Amygdala (tissue), 56 donors: ENCODE measurements around the gene KCNK16.

Source experiments
- DNase-seq, 56 donors: peaks; one replicate each; lab custom pipeline; 2025; lab: John Stamatoyannopoulos, UW

The KCNK16 gene

DNA sequence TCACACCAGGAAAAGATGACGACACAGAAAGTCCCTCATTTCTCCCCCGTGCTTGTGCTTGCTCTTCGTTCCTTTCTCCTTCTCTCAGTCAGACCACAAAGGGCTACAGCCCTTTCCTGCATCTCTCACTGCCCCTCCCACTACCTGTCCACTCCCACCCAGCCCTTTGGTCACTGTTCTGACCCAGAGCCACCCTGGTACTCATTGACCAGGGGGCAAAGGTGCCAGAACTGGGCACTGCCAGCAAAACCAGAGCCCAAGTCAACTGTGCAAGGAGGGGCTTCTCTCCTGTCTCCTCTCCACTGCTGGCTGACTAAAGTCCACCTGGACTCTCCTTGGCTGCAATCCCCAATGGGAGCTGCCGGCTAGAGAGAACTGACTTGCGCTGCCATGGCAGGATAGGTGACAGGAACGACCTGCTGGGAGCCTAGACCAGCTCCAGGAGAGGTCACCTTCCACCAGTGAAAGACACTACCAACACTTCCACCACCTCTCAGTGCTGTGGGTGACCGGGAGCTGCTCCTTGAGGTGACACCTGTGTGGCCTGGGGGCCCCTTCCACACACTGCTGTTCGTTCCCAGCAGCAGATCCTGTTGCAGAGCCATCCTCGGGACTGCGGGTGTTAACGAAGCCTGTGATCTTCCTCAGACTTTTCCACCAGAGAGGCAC lies 41.1 kb downstream of the KCNK16 start:
- DNase-seq = no peak

DNA sequence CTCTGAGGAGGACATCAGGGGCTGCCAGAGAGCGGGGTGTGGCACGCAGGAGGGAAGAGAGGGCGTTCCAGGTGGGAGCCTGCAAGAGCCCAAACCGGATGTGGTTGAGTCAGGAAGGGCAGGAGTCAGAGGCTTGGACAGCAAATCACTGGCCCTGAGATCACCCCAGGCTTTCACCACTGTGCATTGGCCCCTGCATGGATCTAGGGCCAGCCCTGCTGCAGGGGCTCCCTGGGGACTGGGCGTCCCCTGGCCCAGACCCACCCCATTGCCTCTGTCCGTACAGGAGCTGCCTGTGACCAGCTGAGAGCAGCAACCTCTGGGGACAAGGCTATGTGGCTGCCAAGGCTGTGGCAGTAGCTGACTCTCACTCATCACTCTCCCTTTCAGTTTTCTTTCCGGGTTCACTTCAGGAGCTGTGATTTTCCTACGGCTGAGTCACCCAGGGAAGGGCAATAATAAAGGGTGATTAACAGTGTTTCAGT lies 42.2 kb downstream of the KCNK16 start:
- no peak for DNase-seq

DNA sequence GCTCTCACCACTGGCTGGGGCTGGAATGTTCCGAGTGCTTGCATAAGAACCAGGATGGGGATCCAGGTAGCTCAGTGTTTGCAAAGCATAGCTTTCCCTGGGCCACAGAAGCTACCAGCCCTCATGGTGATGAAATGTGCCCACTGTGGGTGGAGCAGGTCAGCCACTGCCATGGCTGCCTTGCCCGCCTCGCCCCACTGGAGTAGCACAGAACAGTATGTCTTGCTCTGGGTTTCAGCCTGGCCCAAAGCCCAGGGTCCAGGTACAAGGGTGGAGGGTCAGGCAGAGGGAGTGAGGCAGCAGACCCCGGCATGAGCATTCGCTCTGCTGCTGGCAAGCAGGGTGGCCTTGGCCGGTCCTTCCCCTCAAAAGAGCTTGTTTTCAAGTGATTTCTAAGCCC lies 43.0 kb downstream of the KCNK16 start:
- no peak for DNase-seq

DNA sequence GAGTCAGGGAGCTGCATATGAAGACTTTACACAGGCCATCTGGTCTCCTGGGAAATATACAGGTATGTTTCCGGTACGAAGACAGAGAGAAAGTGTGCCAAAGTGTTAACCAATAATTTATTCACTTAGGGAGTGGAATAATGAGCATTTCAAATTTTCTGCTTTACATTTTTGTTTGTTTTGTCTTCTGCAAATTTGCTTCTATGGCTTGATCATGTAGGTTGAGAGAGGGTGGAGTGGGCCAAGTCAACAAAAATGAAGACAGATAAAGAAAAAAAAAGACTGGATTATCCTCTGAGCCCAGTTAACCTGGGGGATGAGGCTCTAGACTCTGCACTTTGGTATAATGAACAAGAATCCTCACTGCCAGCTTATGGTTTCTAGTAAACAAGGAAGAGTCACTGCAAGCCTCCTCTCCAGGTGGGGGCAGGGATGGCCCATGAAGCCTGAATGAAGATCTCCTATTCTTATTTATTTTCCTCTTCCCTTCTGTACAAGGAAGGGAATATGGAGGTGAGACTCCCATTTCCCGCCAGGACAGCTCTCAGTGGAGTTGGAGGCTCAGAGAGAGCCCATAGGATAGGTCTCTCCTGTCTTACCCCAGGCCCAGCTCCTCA lies 46.0 kb downstream of the KCNK16 start:
- DNase-seq = no peak

DNA sequence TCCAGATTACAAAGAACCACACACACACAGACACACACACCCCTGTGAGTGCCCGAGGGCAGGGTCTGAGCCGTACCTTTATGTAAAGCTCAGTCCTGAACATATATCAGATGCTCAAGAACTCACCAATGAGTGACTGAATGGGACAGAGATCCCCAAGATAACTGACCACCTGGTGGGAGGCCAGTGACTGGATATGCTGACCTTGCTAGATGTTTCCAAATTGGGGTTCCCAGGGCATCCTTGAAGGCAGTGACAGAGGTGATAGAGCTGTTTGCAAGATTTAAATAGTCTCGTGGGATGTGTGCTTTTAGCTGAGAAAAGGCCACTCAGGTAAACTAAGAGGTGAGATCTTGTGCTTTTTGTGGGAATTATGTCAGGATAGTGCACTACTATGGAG lies 47.6 kb downstream of the KCNK16 start:
- DNase-seq = no peak

DNA sequence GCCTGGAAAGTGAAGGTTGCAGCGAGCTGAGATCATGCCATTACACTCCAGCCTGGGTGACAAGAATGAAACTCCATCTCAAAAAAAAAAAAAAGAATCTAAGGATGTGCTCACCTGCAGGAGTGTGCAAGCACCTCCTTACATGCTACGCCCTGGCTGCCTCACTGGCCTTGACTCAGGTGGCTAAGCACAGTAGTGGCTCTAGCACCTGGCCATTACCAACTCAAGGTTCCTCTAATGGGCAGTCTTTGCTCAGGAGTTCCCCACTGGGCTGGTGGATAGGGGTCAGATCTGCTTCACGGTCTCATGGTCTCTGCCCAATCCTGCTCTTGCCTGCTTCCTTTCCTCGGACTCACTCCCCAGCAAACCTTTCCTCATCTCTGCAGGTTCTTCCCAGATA lies 48.0 kb downstream of the KCNK16 start:
- no peak for DNase-seq

DNA sequence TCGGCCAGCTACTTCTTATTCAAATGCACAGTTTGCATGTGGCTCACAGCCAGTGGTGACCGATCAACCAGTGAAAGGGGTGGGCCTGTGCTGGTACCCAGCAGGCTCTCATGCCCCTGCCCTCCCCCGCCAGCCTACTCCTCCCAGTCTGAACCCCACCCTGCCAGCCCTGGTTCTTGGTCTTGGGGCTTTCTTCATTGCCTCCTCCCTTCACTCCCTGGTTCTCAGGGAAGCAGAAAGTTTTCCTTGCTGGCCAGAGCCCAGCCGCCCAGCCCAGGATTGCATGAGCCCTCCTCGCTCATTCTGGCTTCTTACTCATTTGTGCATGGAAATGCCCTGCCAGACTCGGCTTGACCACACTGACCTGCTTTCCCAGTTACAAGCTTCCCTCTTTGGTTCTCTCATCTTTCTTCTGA lies 49.1 kb downstream of the KCNK16 start:
- DNase-seq = no peak

DNA sequence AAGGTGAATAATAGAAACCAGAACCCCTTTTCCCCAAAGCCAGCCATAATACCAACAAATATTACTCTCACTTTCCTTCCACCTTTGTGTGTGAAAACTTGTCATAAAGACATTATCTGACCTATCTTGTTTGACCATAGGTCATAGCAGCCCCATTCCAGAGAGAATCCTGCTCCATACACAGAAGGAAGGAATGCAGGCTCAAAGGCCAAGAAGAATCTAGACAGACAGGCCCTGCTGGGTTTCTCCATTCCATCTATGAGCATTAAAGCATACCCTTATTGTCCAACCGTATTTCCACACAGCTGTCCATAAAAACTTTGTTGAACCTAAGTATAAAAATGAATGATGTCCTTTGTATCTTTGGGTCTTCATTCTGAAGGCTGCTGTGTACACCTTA lies 52.5 kb downstream of the KCNK16 start:
- DNase-seq = no peak

DNA sequence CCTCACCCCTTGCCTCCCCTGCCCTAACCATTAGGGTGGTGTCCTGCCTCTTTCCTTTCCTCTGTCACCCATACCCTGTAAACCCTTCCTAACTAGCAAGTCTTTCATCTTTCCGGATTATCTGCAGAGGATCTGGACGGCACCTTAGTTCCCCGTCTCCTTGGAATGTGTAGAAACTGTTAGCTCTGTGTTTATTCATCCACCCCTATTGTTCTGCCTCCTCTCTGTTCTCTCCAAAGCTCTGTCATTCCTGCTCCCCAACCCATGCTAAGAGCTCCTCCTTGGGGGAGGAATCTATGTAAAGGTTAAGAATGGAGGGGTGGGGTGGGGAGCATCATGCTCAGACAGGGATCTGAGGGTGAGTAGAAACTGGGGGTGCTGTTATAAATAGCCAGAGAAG lies 53.8 kb downstream of the KCNK16 start:
- no peak for DNase-seq

DNA sequence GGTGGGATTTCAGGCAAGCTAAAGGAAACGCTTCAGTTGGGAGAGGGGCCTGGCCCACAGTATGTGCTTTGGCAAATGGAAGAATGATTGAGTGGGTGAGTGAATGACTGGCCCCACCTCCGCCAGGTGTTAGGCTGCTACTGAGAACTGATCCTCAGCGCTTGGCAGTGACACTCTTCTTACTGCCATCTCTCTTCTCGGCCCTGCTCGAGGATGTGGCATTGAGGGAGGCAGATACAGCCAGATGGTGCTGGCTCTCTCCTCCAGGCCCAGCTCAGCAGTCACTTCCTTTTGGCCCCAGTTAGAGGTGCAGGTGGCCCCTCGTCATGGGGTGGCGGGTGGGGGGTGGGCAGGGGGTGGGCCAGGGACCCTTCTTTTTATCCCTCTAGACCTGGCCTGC lies 54.3 kb downstream of the KCNK16 start:
- DNase-seq = no peak

DNA sequence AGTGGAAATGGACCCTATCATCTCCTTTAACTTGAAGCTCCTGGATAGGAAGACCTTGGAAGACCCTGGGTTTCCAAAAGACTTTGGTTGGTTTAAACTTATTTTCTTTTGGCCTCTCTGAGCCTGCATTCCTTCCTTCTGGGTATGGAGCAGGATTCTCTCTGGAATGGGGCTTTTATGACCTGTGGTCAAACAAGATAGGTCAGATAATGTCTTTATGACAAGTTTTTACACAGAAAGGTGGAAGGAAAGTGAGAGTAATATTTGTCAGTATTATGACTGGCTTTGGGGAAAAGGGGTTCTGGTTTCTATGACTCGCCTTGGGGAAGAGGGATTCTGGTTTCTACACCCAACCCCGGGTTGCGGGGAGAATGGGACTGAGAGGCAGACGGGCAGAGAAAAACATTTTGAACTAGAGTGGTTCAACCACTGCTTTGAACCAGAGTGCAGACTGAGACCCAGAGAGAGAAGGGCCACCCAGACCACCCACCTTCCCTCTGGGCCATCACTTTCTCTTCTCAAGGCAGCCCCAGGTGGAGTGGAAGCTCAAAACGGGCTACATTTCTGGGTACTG lies 55.6 kb downstream of the KCNK16 start:
- DNase-seq = no peak

DNA sequence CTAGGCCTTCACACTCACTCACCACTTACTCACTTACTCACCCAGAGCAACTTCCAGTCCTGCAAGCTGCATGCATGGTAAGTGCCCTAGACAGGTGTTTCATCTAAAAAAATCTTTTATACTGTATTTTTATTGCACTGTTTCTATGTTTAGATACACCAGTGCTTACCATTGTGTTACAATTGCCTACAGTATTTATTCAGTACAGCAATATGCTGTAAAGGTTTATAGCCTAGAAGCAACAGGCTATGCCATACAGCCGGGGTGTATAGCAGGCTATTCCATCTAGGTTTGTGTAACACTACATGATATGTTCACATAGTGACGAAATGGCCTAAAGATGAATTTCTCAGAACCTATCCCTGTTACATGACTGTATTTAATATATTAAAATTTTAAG lies 56.1 kb downstream of the KCNK16 start:
- DNase-seq = no peak
